ENCODE measurements around the gene CARD18.

DNA sequence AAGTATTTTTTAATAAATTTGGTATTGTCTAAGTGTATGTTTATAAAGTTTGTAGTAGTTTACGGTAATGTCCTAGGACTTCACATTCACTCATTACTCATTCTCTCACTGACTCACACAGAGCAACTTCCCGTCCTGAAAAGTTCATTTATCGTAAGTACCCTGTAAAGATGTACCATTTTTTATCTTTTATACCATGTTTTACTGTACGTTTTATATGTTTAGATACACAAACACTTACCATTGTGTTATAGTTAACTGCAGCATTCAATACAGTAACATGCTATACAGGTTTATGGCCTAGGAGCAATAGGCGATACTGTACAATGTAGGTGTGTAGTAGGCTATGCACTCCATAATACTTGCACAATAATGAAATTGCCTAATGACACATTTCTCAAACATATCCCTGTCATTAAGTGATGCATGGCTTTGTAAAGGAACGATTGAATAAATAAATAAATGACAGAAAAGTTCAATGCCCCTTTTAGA is 12.5 kb upstream of the CARD18 start:
- no peak for TF ChIP-seq POLR2AphosphoS5 (IDR thresholded peaks at IDR 0.05)
- no peak for TF ChIP-seq CTCF (IDR thresholded peaks at IDR 0.05)

Data from suprapubic skin (tissue), 3 donors.